Measurements from ENCODE around the gene TLCD5.

The TLCD5 gene

DNA sequence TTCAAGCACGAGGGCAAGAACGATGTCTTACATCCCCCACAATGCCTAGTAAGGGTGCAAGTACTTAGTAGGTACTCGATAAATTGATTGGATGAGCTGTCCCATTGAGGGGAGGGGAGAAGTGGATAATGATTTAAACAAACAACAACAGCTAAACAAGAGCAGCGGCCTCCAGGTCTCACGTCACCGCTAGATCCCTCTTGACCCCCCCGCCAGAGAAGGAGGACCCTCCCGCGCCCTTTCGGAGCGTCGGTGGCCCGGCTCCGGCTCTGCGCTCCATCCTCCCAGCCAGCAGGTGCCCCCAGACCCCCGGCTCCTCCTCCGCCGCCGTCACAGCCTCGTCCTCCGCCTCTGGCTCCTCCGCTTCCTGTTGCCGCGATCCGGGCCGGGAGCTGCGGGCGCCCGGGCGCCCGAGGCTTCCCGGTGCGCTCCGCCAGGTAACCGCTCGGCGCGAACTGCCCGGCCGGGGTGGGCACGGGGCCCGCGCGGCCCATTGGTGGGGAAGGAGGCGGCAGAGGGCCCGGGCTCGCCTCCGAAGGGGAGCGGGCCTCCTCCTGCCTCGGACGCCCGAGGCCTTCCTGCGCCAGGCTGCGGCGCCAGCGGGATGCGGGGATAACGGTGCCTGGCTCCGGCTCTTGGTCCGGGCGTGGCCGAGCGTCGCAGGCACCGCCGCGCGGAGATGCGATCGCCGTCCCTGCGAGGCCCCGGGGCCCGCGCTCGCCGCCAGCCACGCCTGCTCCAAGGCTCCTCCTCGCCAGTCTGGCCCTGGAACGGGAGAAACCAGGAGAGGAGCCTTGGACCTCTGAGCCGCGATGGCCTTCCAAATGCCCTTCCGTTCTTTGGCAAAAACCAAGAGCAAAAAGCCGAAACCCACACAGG lies at the start of gene TLCD5 (continued):
- TF ChIP-seq, protein P1, sequence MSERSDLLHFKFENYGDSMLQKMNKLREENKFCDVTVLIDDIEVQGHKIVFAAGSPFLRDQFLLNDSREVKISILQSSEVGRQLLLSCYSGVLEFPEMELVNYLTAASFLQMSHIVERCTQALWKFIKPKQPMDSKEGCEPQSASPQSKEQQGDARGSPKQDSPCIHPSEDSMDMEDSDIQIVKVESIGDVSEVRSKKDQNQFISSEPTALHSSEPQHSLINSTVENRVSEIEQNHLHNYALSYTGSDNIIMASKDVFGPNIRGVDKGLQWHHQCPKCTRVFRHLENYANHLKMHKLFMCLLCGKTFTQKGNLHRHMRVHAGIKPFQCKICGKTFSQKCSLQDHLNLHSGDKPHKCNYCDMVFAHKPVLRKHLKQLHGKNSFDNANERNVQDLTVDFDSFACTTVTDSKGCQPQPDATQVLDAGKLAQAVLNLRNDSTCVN (tag by site-specific recombination; optimal IDR thresholded peaks at IDR 0.05): peak; percentile 82
- TF ChIP-seq ZBTB8A (tag by site-specific recombination; IDR thresholded peaks at IDR 0.05) (peak; percentile 55), ZNF571 (tag by site-specific recombination; IDR thresholded peaks at IDR 0.05) (no peak), ZNF169 (tag by site-specific recombination; IDR thresholded peaks at IDR 0.05) (no peak), ZNF558 (tag by site-specific recombination; IDR thresholded peaks at IDR 0.05) (no peak), ZNF521 (tag by site-specific recombination; IDR thresholded peaks at IDR 0.05) (no peak), EGR2 (tag by site-specific recombination; IDR thresholded peaks at IDR 0.05; ENCODE audit: low read depth) (0 out of 2 replicates have a peak, but pooled peaks have one; percentile 19), OVOL3 (tag by site-specific recombination; IDR thresholded peaks at IDR 0.05) (no peak), TCF7L2 (IDR thresholded peaks at IDR 0.05; ENCODE audit: borderline replicate concordance, low read depth, low read length) (no peak), ZFP37 (tag by site-specific recombination; IDR thresholded peaks at IDR 0.05) (no peak), ZBTB20 (tag by site-specific recombination; IDR thresholded peaks at IDR 0.05) (peak; percentile 81), ZIC2 (tag by site-specific recombination; IDR thresholded peaks at IDR 0.05) (no peak), ZXDB (tag by site-specific recombination; IDR thresholded peaks at IDR 0.05) (no peak), ZNF132 (tag by site-specific recombination; IDR thresholded peaks at IDR 0.05; ENCODE audit: borderline replicate concordance) (no peak), ZNF138 (tag by site-specific recombination; IDR thresholded peaks at IDR 0.05; ENCODE audit: borderline replicate concordance) (no peak), YY2 (tag by site-specific recombination; IDR thresholded peaks at IDR 0.05) (no peak), ZNF623 (tag by site-specific recombination; IDR thresholded peaks at IDR 0.05) (no peak), ZNF555 (tag by site-specific recombination; conservative IDR thresholded peaks at IDR 0.05) (no peak), ZNF157 (tag by site-specific recombination; IDR thresholded peaks at IDR 0.05) (no peak), ZNF174 (tag by site-specific recombination; IDR thresholded peaks at IDR 0.05) (0 out of 2 replicates have a peak, but pooled peaks have one; percentile 29), ZNF830 (tag by site-specific recombination; IDR thresholded peaks at IDR 0.05; ENCODE audit: low read depth) (no peak), ZNF48 (tag by site-specific recombination; IDR thresholded peaks at IDR 0.05) (no peak), ZNF341 (tag by site-specific recombination; IDR thresholded peaks at IDR 0.05; ENCODE audit: low read depth) (no peak), SP2 (tag by site-specific recombination; IDR thresholded peaks at IDR 0.05) (peak; percentile 48)
- TF ChIP-seq, protein P2, sequence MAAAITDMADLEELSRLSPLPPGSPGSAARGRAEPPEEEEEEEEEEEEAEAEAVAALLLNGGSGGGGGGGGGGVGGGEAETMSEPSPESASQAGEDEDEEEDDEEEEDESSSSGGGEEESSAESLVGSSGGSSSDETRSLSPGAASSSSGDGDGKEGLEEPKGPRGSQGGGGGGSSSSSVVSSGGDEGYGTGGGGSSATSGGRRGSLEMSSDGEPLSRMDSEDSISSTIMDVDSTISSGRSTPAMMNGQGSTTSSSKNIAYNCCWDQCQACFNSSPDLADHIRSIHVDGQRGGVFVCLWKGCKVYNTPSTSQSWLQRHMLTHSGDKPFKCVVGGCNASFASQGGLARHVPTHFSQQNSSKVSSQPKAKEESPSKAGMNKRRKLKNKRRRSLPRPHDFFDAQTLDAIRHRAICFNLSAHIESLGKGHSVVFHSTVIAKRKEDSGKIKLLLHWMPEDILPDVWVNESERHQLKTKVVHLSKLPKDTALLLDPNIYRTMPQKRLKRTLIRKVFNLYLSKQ (tag by site-specific recombination; IDR thresholded peaks at IDR 0.05; ENCODE audit: borderline replicate concordance): no peak
- TF ChIP-seq, protein P3, sequence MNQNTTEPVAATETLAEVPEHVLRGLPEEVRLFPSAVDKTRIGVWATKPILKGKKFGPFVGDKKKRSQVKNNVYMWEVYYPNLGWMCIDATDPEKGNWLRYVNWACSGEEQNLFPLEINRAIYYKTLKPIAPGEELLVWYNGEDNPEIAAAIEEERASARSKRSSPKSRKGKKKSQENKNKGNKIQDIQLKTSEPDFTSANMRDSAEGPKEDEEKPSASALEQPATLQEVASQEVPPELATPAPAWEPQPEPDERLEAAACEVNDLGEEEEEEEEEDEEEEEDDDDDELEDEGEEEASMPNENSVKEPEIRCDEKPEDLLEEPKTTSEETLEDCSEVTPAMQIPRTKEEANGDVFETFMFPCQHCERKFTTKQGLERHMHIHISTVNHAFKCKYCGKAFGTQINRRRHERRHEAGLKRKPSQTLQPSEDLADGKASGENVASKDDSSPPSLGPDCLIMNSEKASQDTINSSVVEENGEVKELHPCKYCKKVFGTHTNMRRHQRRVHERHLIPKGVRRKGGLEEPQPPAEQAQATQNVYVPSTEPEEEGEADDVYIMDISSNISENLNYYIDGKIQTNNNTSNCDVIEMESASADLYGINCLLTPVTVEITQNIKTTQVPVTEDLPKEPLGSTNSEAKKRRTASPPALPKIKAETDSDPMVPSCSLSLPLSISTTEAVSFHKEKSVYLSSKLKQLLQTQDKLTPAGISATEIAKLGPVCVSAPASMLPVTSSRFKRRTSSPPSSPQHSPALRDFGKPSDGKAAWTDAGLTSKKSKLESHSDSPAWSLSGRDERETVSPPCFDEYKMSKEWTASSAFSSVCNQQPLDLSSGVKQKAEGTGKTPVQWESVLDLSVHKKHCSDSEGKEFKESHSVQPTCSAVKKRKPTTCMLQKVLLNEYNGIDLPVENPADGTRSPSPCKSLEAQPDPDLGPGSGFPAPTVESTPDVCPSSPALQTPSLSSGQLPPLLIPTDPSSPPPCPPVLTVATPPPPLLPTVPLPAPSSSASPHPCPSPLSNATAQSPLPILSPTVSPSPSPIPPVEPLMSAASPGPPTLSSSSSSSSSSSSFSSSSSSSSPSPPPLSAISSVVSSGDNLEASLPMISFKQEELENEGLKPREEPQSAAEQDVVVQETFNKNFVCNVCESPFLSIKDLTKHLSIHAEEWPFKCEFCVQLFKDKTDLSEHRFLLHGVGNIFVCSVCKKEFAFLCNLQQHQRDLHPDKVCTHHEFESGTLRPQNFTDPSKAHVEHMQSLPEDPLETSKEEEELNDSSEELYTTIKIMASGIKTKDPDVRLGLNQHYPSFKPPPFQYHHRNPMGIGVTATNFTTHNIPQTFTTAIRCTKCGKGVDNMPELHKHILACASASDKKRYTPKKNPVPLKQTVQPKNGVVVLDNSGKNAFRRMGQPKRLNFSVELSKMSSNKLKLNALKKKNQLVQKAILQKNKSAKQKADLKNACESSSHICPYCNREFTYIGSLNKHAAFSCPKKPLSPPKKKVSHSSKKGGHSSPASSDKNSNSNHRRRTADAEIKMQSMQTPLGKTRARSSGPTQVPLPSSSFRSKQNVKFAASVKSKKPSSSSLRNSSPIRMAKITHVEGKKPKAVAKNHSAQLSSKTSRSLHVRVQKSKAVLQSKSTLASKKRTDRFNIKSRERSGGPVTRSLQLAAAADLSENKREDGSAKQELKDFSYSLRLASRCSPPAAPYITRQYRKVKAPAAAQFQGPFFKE (tag by site-specific recombination; IDR thresholded peaks at IDR 0.05; ENCODE audit: borderline replicate concordance): no peak
- TF ChIP-seq, protein P4, sequence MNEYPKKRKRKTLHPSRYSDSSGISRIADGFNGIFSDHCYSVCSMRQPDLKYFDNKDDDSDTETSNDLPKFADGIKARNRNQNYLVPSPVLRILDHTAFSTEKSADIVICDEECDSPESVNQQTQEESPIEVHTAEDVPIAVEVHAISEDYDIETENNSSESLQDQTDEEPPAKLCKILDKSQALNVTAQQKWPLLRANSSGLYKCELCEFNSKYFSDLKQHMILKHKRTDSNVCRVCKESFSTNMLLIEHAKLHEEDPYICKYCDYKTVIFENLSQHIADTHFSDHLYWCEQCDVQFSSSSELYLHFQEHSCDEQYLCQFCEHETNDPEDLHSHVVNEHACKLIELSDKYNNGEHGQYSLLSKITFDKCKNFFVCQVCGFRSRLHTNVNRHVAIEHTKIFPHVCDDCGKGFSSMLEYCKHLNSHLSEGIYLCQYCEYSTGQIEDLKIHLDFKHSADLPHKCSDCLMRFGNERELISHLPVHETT (tag by site-specific recombination; IDR thresholded peaks at IDR 0.05): no peak; the same call in 1 of the 2 replicates
- TF ChIP-seq, protein P5, sequence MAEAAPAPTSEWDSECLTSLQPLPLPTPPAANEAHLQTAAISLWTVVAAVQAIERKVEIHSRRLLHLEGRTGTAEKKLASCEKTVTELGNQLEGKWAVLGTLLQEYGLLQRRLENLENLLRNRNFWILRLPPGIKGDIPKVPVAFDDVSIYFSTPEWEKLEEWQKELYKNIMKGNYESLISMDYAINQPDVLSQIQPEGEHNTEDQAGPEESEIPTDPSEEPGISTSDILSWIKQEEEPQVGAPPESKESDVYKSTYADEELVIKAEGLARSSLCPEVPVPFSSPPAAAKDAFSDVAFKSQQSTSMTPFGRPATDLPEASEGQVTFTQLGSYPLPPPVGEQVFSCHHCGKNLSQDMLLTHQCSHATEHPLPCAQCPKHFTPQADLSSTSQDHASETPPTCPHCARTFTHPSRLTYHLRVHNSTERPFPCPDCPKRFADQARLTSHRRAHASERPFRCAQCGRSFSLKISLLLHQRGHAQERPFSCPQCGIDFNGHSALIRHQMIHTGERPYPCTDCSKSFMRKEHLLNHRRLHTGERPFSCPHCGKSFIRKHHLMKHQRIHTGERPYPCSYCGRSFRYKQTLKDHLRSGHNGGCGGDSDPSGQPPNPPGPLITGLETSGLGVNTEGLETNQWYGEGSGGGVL (tag by site-specific recombination; IDR thresholded peaks at IDR 0.05): peak; percentile 49

Measured in HEK293 (cell line).